Measurements from ENCODE around the gene CYP2C19.

DNA sequence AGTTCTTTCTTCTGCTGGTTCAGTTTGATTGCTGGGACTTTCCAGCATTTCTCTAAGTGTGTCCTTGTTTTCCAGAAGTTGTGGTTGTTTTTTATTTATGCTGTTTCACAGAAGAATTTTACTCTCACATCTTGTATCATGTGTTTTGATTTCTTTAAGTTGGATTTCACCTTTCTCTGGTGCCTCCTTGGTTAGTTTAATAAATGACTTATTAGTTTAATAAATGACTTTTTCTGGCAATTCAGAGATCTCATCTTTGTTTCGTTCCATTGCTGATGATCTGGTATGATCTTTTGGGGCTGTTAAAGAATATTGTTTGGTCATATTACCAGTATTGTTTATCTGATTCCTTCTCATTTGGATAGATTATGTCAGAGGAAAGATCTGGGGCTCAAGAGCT, 116.2 kb downstream of the CYP2C19 start:
- no peak for TF ChIP-seq SP1 (IDR thresholded peaks at IDR 0.05)
- TF ChIP-seq, protein P1, sequence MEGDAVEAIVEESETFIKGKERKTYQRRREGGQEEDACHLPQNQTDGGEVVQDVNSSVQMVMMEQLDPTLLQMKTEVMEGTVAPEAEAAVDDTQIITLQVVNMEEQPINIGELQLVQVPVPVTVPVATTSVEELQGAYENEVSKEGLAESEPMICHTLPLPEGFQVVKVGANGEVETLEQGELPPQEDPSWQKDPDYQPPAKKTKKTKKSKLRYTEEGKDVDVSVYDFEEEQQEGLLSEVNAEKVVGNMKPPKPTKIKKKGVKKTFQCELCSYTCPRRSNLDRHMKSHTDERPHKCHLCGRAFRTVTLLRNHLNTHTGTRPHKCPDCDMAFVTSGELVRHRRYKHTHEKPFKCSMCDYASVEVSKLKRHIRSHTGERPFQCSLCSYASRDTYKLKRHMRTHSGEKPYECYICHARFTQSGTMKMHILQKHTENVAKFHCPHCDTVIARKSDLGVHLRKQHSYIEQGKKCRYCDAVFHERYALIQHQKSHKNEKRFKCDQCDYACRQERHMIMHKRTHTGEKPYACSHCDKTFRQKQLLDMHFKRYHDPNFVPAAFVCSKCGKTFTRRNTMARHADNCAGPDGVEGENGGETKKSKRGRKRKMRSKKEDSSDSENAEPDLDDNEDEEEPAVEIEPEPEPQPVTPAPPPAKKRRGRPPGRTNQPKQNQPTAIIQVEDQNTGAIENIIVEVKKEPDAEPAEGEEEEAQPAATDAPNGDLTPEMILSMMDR (IDR thresholded peaks at IDR 0.05; ENCODE audit: low read depth, low read length, missing input control), result no peak
- TF ChIP-seq, protein P2, sequence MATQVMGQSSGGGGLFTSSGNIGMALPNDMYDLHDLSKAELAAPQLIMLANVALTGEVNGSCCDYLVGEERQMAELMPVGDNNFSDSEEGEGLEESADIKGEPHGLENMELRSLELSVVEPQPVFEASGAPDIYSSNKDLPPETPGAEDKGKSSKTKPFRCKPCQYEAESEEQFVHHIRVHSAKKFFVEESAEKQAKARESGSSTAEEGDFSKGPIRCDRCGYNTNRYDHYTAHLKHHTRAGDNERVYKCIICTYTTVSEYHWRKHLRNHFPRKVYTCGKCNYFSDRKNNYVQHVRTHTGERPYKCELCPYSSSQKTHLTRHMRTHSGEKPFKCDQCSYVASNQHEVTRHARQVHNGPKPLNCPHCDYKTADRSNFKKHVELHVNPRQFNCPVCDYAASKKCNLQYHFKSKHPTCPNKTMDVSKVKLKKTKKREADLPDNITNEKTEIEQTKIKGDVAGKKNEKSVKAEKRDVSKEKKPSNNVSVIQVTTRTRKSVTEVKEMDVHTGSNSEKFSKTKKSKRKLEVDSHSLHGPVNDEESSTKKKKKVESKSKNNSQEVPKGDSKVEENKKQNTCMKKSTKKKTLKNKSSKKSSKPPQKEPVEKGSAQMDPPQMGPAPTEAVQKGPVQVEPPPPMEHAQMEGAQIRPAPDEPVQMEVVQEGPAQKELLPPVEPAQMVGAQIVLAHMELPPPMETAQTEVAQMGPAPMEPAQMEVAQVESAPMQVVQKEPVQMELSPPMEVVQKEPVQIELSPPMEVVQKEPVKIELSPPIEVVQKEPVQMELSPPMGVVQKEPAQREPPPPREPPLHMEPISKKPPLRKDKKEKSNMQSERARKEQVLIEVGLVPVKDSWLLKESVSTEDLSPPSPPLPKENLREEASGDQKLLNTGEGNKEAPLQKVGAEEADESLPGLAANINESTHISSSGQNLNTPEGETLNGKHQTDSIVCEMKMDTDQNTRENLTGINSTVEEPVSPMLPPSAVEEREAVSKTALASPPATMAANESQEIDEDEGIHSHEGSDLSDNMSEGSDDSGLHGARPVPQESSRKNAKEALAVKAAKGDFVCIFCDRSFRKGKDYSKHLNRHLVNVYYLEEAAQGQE (IDR thresholded peaks at IDR 0.05), result no peak
- TF ChIP-seq, protein P3, sequence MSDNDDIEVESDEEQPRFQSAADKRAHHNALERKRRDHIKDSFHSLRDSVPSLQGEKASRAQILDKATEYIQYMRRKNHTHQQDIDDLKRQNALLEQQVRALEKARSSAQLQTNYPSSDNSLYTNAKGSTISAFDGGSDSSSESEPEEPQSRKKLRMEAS (IDR thresholded peaks at IDR 0.05), result no peak
